Measurements from ENCODE around the gene PSTPIP1.

The PSTPIP1 gene

GRCh38 chr15:77030048-77030927 is 35.4 kb downstream of the PSTPIP1 start:
- Histone ChIP-seq H3K4me1 (ENCODE audit: insufficient read depth, insufficient read length) (peaks cover 44% of the 10 kb centered on the region), H3K4me3 (ENCODE audit: insufficient read length, low read depth) (no peak overlapping the region), H3K9me3 (ENCODE audit: insufficient read depth, low read length) (no peaks in the 10 kb centered on the region), H3K9ac (ENCODE audit: insufficient read length, low read depth) (peak overlapping the region; percentile 36), H3K27me3 (ENCODE audit: insufficient read depth, insufficient read length) (no peaks in the 10 kb centered on the region), H3K36me3 (ENCODE audit: insufficient read depth, insufficient read length, low read length) (no peaks in the 10 kb centered on the region)
- TF ChIP-seq YY1 (IDR thresholded peaks at IDR 0.05; ENCODE audit: insufficient read depth, insufficient read length) (no peak), ZNF274 (IDR thresholded peaks at IDR 0.05; ENCODE audit: low read depth, low read length) (no peak), SUZ12 (IDR thresholded peaks at IDR 0.05; ENCODE audit: extremely low read depth, insufficient read depth, insufficient read length) (no peak)
- no peak for DNase-seq (ENCODE audit: low read depth, low spot score)

DNA sequence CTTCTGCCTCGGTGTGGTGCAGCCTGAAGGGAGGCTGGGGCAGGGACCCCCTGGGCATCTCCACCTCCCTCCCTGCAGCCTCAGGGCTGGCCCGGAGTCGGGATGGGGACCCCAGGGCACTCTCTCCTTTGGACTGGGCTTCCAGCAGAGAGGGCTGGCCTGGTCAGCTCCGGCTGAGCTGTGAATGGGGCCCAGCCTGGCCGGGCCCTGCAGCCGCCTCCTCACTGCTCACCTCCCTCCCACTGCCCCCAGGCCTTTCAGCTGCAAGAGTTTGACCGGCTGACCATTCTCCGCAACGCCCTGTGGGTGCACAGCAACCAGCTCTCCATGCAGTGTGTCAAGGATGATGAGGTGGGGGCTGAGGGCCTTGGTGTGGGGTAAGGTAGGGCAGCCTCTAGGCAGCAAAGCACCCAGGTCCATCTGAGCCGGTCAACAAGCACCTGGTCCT is 36.0 kb downstream of the PSTPIP1 start:
- H3K4me1 ChIP-seq (ENCODE audit: insufficient read depth, insufficient read length) = peaks cover 43% of the 10 kb centered on the region
- H3K27me3 ChIP-seq (ENCODE audit: insufficient read depth, insufficient read length) = no peaks in the 10 kb centered on the region

DNA sequence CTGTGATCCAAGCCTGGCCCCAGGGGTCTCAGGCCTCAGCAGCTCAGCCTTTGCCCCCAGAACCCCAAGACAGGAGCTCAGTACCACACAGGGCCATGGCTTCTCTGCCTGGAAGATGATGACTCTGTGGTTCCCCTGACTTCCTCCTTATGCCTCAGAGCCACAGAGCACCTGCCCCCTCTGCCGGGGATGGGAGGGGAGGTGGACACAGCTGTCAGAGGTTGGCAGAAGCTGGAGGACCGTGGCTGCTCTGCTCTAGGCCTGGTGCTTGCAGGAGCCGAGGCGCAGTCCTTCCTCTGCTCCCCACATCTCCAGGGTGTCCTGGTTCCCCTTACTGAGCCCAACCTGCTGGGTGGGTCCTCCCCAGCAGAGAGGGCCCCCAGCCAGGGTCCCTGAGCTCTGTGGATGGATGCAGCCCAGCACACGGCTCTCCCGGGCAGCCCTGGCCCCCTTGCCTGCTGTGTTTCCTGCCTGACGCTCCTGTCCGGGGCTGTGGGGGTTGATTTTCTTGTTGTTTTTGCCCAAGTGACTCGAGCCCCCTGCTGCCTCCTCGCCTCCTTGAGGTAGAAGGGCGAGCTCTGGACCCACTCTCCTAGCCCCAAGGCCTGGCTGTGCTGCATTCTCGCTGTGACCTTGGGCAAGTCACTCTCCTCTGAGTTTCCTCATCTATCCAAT is 36.6 kb downstream of the PSTPIP1 start:
- Histone ChIP-seq H3K36me3 (ENCODE audit: insufficient read depth, insufficient read length, low read length) (peaks cover 8% of the 10 kb centered on the region), H3K9ac (ENCODE audit: insufficient read length, low read depth) (peak overlapping the region; percentile 36), H3K27me3 (ENCODE audit: insufficient read depth, insufficient read length) (no peaks in the 10 kb centered on the region), H3K4me3 (ENCODE audit: insufficient read length, low read depth) (no peak overlapping the region), H3K4me1 (ENCODE audit: insufficient read depth, insufficient read length) (peaks cover 43% of the 10 kb centered on the region), H3K9me3 (ENCODE audit: insufficient read depth, low read length) (no peaks in the 10 kb centered on the region)
- no peak for DNase-seq (ENCODE audit: low read depth, low spot score)
- TF ChIP-seq ZNF274 (IDR thresholded peaks at IDR 0.05; ENCODE audit: low read depth, low read length) (no peak), SUZ12 (IDR thresholded peaks at IDR 0.05; ENCODE audit: extremely low read depth, insufficient read depth, insufficient read length) (no peak), YY1 (IDR thresholded peaks at IDR 0.05; ENCODE audit: insufficient read depth, insufficient read length) (no peak)

More for the DNA sequence above, 36.0 kb downstream of the PSTPIP1 start:
- TF ChIP-seq ZNF274 (IDR thresholded peaks at IDR 0.05; ENCODE audit: low read depth, low read length) (no peak), YY1 (IDR thresholded peaks at IDR 0.05; ENCODE audit: insufficient read depth, insufficient read length) (no peak), SUZ12 (IDR thresholded peaks at IDR 0.05; ENCODE audit: extremely low read depth, insufficient read depth, insufficient read length) (no peak)
- DNase-seq (ENCODE audit: low read depth, low spot score) = no peak
- Histone ChIP-seq H3K9ac (ENCODE audit: insufficient read length, low read depth) (peak overlapping the region; percentile 36), H3K9me3 (ENCODE audit: insufficient read depth, low read length) (no peaks in the 10 kb centered on the region), H3K36me3 (ENCODE audit: insufficient read depth, insufficient read length, low read length) (peaks cover 3% of the 10 kb centered on the region), H3K4me3 (ENCODE audit: insufficient read length, low read depth) (no peak overlapping the region)

GRCh38 chr15:77032052-77032646 is 37.2 kb downstream of the PSTPIP1 start:
- Histone ChIP-seq H3K36me3 (ENCODE audit: insufficient read depth, insufficient read length, low read length) (peaks cover 15% of the 10 kb centered on the region), H3K9ac (ENCODE audit: insufficient read length, low read depth) (no peak overlapping the region), H3K9me3 (ENCODE audit: insufficient read depth, low read length) (no peaks in the 10 kb centered on the region), H3K4me3 (ENCODE audit: insufficient read length, low read depth) (no peak overlapping the region), H3K4me1 (ENCODE audit: insufficient read depth, insufficient read length) (peaks cover 39% of the 10 kb centered on the region), H3K27me3 (ENCODE audit: insufficient read depth, insufficient read length) (no peaks in the 10 kb centered on the region)
- TF ChIP-seq ZNF274 (IDR thresholded peaks at IDR 0.05; ENCODE audit: low read depth, low read length) = no peak
- no peak for DNase-seq (ENCODE audit: low read depth, low spot score)

GRCh38 chr15:77032647-77033416 is 37.9 kb downstream of the PSTPIP1 start:
- TF ChIP-seq YY1 (IDR thresholded peaks at IDR 0.05; ENCODE audit: insufficient read depth, insufficient read length) (no peak), ZNF274 (IDR thresholded peaks at IDR 0.05; ENCODE audit: low read depth, low read length) (no peak), SUZ12 (IDR thresholded peaks at IDR 0.05; ENCODE audit: extremely low read depth, insufficient read depth, insufficient read length) (no peak)
- Histone ChIP-seq H3K27me3 (ENCODE audit: insufficient read depth, insufficient read length) (no peaks in the 10 kb centered on the region), H3K9me3 (ENCODE audit: insufficient read depth, low read length) (no peaks in the 10 kb centered on the region; the same call in 1 of the 2 replicates), H3K4me3 (ENCODE audit: insufficient read length, low read depth) (no peak overlapping the region), H3K4me1 (ENCODE audit: insufficient read depth, insufficient read length) (peaks cover 39% of the 10 kb centered on the region), H3K36me3 (ENCODE audit: insufficient read depth, insufficient read length, low read length) (peaks cover 21% of the 10 kb centered on the region), H3K9ac (ENCODE audit: insufficient read length, low read depth) (no peak overlapping the region)
- DNase-seq (ENCODE audit: low read depth, low spot score) = no peak

GRCh38 chr15:77033417-77033728 is 38.4 kb downstream of the PSTPIP1 start:
- TF ChIP-seq SUZ12 (IDR thresholded peaks at IDR 0.05; ENCODE audit: extremely low read depth, insufficient read depth, insufficient read length) = no peak
- no peak for TF ChIP-seq YY1 (IDR thresholded peaks at IDR 0.05; ENCODE audit: insufficient read depth, insufficient read length)
- no peak for TF ChIP-seq ZNF274 (IDR thresholded peaks at IDR 0.05; ENCODE audit: low read depth, low read length)
- Histone ChIP-seq H3K9me3 (ENCODE audit: insufficient read depth, low read length) (no peaks in the 10 kb centered on the region; the same call in 1 of the 2 replicates), H3K4me3 (ENCODE audit: insufficient read length, low read depth) (no peak overlapping the region), H3K9ac (ENCODE audit: insufficient read length, low read depth) (no peak overlapping the region), H3K36me3 (ENCODE audit: insufficient read depth, insufficient read length, low read length) (peaks cover 23% of the 10 kb centered on the region), H3K4me1 (ENCODE audit: insufficient read depth, insufficient read length) (peaks cover 39% of the 10 kb centered on the region), H3K27me3 (ENCODE audit: insufficient read depth, insufficient read length) (no peaks in the 10 kb centered on the region)
- no peak for DNase-seq (ENCODE audit: low read depth, low spot score)

All from NT2/D1 (cell line).